GM18861 (cell line): ENCODE measurements around the gene RFT1.
"Not testable (repeated sequence)": the region's sequence is repeated elsewhere in the genome, so short reads cannot be mapped to it uniquely, and the experiment has no call there.

Experiments
- ATAC-seq: cut with Tn5 transposase; IDR thresholded peaks from one replicate; pipeline ENCODE4 v1.9.1; 2021; ENCODE audit not compliant: unreplicated experiment

RFT1 gene

DNA sequence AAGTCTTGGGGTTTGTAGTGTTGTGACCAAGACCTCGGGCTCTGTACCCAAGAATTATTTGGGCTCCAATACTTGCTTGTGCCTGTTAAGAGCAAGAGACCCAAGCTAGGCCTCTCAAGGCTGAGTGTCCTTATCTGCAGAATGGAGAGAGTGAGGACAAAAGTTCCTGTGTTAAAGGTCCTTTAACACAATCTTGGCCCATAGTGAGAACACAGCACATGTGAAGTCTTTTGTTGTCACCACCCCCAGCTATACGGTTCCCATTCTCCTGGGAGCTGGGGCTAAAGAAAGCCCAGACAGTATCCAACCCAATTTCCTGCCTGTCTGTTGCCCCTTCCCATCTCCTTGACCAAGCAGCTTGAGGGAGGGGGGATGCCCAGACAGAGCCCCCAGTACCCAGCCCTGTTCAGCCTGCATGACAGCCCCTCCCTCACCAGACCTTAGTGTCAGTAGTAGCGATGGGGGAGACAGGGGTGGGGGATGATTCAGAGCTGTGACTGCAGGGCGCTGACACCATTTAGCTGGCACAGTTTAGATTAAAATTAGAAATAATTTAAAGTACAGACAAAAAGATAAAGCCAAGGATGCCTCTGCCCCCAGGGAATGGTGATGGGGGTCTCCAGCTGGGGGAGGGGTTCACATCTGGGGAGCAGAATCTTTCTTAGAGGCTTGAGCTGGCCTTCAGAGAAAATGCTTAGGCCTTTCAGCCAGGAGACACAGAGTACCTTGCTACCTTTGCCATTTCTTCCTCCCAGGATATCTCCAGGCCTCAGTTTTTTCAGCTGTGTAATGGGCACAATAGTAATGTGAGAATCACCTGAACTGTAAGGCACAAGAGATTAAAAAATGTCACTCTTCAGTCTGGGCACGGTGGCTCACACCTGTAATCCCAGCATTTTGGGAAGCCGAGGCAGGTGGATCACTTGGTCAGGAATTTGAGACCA, 33.5 kb upstream of the RFT1 start:
- ATAC-seq, result no peak

DNA sequence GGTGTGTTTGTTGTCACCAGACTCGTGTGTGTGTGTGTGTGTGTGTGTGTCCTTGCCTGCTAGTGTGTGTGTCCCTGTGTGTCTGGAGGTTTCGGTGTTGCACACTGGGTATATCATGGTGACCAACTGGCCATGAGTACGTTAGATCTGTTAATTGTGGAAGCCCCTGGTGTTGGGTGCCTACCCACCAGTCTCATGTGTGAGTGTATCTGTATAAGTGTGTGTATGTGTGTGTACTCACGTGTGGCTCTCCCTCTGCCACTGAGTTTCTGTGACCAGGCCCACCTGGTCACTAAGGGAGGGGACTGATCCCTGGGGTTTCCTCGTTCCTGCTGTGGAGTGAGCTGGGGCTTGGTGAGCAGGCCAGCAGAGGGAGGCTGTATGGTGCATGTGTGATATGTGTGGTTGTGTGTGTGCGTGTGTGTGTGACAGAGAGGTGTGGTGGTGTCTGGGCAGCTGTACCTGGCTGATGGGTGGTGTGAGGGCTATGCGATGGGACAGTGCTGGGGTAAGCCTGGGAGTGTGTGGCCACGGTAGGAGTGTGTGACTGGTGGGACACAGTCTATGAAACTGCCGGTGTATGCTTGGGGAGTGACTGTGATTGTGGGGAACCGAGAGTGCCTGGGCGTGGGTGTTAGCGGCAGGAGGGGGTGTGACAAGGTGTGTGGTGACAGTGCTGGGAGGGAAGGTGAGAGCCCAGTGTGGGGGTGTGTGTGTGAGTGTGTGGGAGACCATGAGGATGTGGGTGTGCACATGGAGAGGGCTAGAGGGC, 32.6 kb upstream of the RFT1 start:
- no peak for ATAC-seq

DNA sequence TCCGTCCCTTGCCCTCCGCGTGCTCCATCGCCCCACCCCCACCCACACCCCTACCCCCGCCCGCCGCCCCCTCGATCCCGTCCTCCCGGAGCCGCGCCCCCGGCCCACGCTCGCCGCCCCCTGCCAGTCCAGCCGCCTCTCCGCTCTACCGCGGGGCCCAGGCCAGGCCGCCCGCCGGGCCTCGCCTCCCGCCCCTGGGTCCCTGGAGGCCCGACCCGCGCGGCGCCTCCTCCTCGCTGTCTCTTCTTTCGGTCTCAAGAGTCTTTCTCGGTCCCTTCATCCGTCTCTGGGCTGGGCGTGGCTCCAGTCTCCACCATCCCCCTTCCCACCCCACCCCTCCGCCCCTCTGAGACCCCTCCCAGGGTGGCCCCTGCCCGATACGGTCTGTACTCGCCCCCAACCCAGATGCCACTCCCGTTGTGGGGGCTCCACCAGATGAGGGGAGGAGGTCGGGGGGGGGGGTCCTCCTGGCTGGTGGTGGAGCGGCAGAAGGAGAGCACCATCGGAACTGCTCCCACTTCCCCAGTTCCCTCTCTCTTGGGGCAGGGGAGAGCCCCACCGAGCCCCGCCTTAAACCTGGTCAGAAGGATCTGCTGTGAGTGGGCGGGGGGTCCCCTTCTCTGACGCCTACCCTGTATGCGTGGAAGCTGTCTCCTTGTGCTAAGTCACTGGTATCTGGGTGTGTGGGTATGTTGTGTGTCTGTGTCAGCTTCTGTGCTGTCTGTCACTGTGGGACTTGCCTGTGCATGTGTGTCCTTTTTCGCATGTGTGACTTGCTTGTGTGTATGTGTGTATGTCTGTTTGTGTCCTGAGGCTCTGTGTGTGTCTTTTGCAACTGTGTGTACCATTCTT, 31.8 kb upstream of the RFT1 start:
- no peak for ATAC-seq

DNA sequence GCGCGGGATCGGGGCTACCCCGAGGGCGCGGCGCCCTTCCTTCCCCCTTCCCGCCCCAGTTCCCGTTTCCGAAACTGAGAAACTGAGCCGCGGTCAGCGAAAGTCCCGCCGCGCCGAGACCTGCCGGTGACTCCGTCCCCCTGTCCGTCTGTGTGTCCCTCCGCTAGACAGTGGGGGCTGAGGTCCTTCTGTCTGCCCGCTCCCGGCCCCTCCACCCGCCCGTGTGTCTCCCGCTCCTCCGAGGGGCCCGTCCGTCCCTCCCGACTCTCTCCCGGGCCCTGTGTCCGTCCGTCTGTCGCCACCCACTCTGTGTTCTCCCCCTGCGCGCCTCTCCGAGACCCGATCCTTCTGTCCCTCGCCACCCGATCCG, 31.2 kb upstream of the RFT1 start:
- ATAC-seq, result no peak

DNA sequence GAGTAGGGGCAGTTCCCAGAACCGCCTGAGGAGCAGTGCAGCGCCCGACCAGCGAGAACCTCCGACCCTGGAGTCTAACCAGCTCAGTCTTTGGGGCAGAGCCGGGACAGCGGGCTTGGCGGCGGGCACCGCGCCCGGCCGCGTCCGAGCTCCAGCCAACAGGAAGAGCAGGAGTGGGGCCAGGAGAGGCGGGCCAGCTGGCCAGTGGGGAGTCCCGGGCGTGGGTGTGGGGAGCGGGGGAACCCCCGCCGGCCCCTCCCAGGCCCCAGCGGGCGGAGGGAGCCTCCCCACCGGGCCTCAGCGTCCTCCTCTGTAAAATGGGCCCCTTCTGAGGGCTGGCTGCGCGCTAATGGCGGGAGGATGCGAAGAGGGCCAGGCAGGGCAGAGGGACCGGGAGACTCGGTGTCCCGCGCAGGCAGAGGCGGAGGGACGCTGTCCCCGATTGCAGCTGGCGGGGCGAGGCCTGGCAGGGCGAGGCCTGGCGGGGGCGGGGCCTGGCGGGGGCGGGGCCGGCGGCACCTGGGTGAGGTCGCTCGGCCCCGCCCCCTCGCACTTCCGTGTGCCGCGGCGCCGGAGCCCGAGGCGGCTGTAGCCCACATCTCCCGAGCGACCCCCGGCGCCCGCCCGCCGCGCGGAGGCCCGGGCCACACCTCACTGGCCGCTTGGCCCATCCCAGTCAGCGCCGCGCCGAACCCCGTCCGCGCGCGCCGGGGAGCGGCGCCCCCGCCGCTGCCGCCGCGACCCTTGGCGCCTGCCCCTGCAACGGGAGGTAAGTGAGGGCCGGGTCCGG, 30.6 kb upstream of the RFT1 start, which contains the start of gene PRKCD:
TSS of gene PRKCD (plus strand) at position 550 of the 790 bp plus-strand sequence. CDS start 17,214 bp downstream, outside the sequence.
- ATAC-seq, result peak; percentile 41

DNA sequence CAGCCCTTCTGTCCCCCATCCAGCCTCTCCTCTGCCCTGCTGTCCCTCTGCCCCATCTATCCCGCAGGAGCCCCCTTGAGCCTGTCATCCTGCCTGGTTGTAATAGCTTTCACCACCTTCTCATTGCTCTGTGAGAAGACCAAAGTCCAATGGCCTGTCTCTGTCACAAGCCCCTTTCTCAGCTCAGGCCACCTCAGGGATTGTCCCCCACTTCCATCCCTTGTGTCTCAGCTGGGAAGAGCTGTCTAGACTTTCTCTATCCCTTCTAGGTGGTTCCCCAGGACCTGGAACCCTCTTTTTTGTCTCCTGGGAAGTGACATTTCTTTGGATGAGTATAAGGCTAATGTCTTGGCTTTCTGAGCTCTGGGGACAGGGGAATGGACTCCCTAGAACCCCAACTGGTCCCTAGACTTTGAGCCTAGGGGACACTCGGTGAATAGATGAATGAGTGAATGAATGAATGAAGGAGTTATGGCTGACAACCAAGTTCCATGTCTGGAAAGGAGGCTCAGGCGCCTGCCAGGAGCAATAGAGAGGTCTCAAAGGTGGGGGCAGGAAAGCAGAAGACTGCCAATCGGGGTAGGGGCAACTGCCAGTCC, 29.9 kb upstream of the RFT1 start:
- no peak for ATAC-seq

DNA sequence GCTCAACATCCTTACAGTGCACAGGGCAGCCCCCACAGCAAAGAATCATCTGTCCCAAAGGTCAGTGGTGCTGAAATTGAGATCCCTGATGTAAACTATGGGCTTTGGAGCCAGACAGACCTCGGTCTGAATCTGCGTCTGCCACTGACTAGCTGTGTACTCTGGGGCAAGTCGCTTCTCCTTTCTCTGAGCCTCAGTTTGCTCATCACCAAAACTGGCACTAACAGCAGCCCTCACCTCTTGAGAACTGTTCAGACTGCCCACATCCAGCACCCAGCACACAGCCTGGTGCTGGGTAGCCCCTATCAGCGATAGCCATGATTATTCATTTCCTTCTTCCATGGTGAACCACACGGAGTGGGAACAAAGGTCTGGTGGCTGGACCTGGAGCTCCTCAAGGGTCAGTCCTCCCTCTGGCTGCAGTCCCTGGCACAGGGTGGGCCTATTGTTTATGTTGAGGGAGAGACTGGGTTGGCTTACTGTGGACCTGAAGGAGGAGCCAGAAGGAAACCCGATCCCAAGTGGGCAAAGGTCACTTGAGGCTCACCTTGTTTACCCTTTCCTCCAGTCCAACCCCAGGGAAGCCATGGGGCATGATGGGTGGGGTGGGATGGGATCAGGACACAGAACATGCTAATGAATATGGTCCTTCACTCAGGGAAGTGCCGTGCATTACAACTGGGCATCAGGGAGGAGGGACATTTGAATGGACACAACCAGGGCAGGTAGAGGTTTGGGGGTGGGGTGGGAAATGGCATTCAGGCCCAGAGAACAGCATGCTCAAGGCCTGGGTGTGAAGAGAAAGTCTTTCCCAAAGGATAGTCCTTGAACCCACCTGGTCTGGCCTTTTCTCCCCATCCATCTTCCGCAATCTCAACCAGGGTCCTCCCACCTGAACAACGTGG, 29.2 kb upstream of the RFT1 start:
- no peak for ATAC-seq

DNA sequence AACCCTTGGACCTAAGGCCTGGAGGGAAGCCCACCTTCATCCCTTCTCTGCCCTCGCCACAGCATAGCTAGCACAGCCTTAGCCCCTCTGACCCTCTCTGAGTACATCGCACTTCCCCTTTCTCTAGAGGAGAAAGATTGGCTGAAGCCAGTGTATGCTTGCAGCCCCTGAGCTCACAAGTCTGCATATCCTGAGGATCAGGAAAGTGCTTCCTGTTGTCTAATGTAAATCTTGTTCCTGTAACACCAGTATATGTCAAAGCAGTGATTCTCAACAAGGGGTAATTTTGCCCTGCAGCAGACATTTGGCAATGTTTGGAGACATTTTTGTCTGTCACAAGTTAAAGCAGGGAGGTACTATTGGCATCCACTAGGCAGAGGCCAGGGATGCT, 28.5 kb upstream of the RFT1 start:
- no peak for ATAC-seq

DNA sequence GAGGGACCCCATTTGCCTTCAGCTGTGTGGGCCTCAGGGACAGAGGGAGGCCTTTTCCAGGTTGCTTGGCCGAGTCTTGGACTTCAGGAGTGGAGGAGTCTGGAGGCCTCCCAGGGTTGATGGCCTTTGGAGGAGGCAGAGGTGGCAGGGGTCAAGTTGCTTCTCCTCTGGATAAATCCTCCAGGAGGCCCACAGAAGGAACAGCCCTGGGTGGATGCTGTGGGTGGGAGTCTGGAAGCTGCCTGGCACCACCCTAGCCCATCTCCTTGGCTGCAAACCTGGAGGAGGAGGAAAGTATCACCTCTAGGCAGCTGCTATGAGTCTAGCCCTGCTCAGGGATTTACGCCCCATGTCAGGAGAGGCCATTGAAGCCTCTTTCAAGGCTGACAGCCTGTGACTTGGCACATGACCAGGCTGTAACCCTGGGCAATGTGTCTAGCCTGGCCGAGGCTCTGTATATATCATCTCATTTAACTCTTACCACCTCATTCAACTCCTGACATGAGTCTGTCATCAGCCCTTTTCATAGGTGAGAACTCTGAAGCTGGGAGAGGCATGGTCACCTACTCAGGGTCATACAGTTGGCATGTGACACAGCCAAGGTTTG, 27.8 kb upstream of the RFT1 start:
- ATAC-seq, result no peak

DNA sequence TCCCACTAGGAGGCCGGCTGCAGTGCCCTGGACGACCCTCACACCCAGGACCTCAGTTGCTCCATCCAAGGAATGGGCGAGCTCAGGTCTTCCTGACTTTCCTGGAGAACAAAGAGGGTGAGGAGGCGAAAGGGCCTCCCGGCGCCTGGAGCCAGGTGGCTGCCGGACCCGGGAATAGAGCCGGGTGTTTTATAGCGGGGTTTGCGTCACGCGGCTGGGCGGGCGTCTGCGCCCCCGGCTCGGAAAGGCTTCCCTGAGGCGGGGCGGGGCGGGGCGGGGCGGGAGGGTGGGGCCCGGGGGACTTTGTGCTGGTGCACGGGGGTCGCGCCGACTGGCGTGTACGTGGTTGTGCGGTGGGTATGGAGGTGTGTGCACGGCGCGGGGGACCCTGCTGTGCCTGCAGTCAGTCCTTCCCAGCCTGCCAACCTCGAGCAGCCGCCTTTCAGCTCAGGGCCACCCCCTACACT, 26.2 kb upstream of the RFT1 start:
- no peak for ATAC-seq

DNA sequence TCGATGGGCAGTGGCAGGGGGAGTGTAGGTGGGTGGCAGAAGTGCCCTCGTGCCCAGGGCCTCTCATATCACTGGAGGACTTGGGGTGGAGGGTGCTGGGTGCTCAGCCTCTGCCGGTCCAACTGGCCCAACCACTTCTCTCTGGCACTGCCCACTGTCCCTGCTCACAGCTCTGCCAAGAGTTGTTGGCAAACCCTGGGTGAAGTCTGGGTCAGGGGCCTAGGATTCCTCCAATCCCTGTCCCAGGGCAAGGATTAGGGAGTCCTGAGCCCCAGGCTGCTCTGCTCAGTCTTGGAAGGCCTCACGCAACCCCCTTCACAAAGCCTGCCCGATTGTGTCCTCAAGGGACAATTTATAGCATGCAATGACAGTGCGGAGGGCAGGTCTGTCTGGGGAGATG, 25.5 kb upstream of the RFT1 start:
- no peak for ATAC-seq

DNA sequence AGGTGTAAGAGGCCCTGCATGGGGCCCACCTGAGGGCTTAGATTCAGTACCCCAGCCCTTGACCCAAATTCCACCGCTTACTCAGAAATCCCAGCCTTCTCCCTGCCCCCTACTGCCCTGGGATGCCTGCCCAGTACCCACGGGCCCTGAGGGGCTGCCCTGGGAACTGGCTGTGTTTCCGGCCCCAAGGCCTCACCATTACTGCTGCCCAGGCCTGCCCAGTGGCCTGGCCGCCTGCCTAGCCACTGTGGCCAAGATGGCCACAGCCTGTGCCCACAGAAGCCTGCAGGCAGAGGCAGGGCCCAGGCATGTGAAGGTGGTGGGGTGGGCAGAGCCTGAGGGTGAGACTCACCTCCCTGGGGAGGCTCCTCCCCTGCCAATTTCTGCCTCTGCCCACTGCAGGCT, 24.6 kb upstream of the RFT1 start:
- no peak for ATAC-seq

DNA sequence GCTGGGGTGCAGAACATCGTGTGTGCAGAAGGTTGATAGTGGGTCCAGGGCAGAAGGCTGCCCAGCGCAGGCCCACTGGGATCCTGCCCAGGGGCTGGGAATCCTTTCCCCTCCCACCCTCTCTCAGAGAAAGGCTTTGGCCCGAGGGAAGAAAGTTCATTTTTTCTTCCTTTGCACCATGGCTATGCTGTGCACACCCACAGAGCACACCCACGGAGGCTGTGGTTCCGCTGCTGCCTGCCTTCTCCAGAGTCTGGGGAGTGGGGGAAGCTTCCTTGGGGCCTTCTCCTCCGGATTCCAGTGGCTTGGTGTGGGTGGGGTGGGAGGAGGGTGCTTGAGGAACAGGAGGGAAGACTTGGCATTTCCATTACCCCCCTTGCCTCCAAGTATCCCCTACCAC, 23.7 kb upstream of the RFT1 start:
- no peak for ATAC-seq

DNA sequence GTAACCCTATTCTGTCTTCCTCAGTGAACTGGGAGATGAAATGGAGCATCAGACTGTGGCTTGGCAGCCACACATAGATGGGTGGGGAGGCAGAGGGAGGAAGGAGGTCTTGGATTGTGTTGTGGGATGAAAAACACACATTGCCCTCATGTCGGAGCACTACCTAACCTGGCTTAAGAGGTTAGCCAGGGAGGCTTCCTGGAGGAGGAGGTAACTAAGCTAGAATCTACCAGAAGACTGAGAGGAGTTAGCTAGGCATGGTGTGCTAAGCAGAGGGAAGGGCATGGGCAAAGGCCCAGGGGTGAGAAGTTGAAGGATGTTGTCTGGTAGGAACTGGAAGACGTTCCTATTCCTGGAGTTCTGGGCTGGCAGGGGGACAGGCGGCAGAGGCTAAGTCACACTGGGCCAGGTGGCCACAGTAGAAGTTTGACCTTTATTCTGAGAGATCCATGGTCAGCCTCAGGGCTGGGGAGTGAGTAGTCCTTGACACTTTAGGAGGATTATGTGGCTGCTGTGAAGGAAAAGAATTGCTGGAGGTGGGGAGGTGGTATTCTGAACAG, 23.1 kb upstream of the RFT1 start:
- ATAC-seq, result no peak

DNA sequence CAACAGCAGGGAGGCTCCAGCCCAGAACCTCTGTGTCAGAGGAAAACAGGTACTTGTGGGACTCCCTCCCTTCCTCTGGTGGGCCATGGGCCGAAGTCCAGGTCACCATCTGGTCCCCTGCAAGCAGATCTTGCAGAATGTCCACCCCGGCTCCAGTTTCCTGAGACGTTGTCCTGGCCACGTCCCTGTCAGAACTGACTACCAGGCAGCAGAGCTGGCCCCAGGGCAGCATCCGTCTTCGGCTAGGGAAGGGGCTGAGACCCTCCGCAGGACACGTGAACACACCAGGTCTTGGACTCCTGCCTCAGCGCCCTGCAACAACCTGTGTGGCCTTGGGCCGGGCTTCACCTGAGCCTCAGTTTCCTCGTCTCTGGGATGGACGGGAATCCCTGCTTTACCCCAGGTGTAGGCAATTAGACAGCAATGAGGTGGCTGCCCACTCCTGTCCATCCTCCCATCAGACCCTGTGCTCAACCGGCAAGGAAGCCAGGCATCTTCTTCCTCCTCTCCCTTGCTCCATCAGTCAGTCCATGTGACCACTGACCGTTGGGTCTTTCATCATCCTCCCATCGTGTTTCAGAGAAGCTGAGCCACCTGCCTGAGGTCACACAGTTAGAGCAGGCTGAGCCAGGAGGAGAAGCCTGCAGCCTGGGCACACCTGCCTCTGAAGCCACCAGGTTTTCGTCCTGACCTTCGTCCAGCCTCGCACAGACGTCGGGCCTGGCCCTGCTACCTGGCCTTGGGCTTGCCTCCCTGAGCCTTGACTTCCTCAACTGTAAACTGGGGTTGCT, 21.8 kb upstream of the RFT1 start:
- no peak for ATAC-seq

DNA sequence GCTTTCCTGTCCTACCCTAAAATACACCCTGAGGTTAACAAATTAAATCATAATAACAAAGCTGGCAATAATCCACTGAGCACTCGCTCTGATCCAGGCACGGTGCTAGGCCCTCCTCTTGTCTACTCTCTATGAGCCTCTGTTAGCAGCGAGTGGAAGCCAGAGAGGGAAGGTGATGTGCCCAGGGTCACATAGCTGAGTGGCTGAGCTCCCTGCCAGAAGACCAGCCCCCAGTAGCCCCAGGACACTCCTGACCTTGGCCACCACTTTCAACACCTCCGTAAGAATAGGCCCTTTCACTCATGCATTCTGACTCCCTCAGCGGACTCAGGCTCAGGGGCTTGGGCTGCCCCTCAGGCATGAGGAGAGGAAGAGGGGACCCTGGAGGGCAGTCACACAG, 21.2 kb upstream of the RFT1 start:
- ATAC-seq, result no peak

DNA sequence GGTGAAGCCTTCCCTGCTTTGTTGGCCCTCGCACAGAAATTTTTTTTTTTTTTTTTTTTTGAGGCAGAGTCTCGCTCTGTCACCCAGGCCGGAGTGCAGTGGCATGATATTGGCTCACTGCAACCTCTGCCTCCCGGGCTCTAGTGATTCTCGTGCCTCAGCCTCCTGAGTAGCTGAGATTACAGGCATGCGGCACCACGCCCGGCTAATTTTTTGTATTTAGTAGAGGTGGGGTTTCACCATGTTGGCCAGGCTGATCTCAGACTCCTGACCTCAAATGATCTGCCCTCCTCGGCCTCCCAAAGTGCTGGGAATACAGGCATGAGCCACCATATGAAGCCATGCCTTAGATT, 20.8 kb upstream of the RFT1 start:
- ATAC-seq, result not testable (repeated sequence)
